Erythroblast (primary cell): ENCODE data around the gene ZCWPW1.

ENCODE experiments used
- GATA1 ChIP-seq: IDR thresholded peaks from 2 replicates; pipeline ENCODE4 v1.6.1; 2011; ENCODE audit warnings: low read depth, mild to moderate bottlenecking, control low read depth, low read length, moderate library complexity
- POLR2A ChIP-seq: IDR thresholded peaks from 2 replicates; pipeline ENCODE4 v1.6.1; 2011; ENCODE audit warnings: mild to moderate bottlenecking, low read length

- TF ChIP-seq POLR2A (peak; percentile 38), GATA1 (no peak)
Observed at GRCh38 chr7:100432053-100432452, 3.5 kb upstream of the ZCWPW1 start.
